OCI-LY1 (cell line): ENCODE results near the gene DGKQ.

Experiments
- H2AFZ ChIP-seq: fragments of 200-600 bp; sonication (generic), shearing (Covaris generic); 2 replicates; pipeline ENCODE4 v1.6.0; 2014; ENCODE audit warnings: antibody characterized with exemption, mild to moderate bottlenecking, low read length
- H3F3A ChIP-seq: fragments of 200-600 bp; sonication (generic), shearing (Covaris generic); 2 replicates; pipeline ENCODE4 v1.6.0; 2014; ENCODE audit warnings: mild to moderate bottlenecking, antibody characterized with exemption, low read length, moderate library complexity; ENCODE audit not compliant: insufficient read depth
- H3K27ac ChIP-seq: fragments of 200-600 bp; sonication (generic); 2 replicates; pipeline ENCODE4 v1.5.1; 2014; ENCODE audit warnings: low read length, mixed run types, mild to moderate bottlenecking, low read depth; ENCODE audit not compliant: poor library complexity, severe bottlenecking
- H3K27me3 ChIP-seq: fragments of 200-600 bp; sonication (generic); 2 replicates; pipeline ENCODE4 v1.6.0; 2014; ENCODE audit warnings: antibody characterized with exemption, mild to moderate bottlenecking, low read length, moderate library complexity; ENCODE audit not compliant: insufficient read depth
- H3K36me3 ChIP-seq: fragments of 200-600 bp; sonication (generic); 2 replicates; pipeline ENCODE4 v1.6.1; 2014; ENCODE audit warnings: mild to moderate bottlenecking, antibody characterized with exemption, low read length, moderate library complexity, mixed read lengths; ENCODE audit not compliant: insufficient read depth
- H3K4me1 ChIP-seq: fragments of 200-600 bp; sonication (generic); 2 replicates; pipeline ENCODE4 v1.5.1; 2014; ENCODE audit warnings: mild to moderate bottlenecking, low read length, moderate library complexity; ENCODE audit not compliant: insufficient read depth, severe bottlenecking
- H3K4me2 ChIP-seq: fragments of 200-600 bp; sonication (generic), shearing (Covaris generic); 2 replicates; pipeline ENCODE4 v1.6.1; 2014; ENCODE audit warnings: low read length
- H3K4me3 ChIP-seq: fragments of 200-600 bp; sonication (generic); 2 replicates; pipeline ENCODE4 v1.5.1; 2014; ENCODE audit warnings: low read length, low read depth, mild to moderate bottlenecking, mixed read lengths; ENCODE audit not compliant: poor library complexity, severe bottlenecking
- H3K79me2 ChIP-seq: fragments of 200-600 bp; shearing (Covaris generic); 2 replicates; pipeline ENCODE4 v1.6.1; 2016; ENCODE audit warnings: mixed run types, low read length, mixed read lengths; ENCODE audit not compliant: insufficient read depth
- H3K9ac ChIP-seq: fragments of 200-600 bp; sonication (generic), shearing (Covaris generic); 2 replicates; pipeline ENCODE4 v1.6.1; 2014; ENCODE audit warnings: mild to moderate bottlenecking, low read length, mixed read lengths
- H3K9me2 ChIP-seq: fragments of 200-600 bp; sonication (generic), shearing (Covaris generic); 2 replicates; pipeline ENCODE4 v1.6.1; 2014; ENCODE audit warnings: low read depth, mild to moderate bottlenecking, low read length, mixed read lengths
- H3K9me3 ChIP-seq: fragments of 200-600 bp; shearing (Covaris generic); 2 replicates; pipeline ENCODE4 v1.6.1; 2014; ENCODE audit warnings: low read length, mixed read lengths
- H4K20me1 ChIP-seq: fragments of 200-600 bp; sonication (generic), shearing (Covaris generic); 2 replicates; pipeline ENCODE4 v1.6.0; 2016; ENCODE audit warnings: mild to moderate bottlenecking, low read length; ENCODE audit not compliant: insufficient read depth
- CTCF ChIP-seq: fragments of 200-600 bp; sonication (generic), shearing (Covaris generic); IDR thresholded peaks from 2 replicates; pipeline ENCODE4 v1.5.1; 2017; ENCODE audit warnings: mild to moderate bottlenecking, antibody characterized with exemption, low read length, moderate library complexity, mixed read lengths
- EZH2 ChIP-seq: fragments of 200-600 bp; sonication (generic), shearing (Covaris generic); IDR thresholded peaks from 2 replicates; pipeline ENCODE4 v1.8.0; 2017; ENCODE audit warnings: borderline replicate concordance, mixed run types, mild to moderate bottlenecking, antibody characterized with exemption, low read length, moderate library complexity, mixed read lengths

The DGKQ gene

DNA sequence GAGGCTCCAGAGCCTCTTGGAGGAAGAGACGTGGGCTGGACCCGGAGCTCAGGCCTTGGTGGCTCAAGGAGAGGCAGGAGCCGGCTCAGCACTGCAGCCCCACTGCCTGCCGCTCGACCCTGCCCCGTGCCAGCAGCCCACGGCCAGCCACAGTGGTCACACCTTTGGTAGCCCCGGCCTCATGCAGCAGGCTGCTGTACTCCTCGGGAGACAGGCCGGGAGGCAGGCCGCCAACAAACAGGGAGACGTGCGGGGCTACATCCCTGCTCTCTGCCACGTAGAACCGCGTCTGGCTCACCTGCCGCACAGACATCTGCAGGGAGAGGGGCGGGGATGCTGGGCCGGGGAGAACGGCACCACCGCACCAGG is 7.6 kb downstream of the DGKQ start:
- Histone ChIP-seq H3K36me3 (no peaks in the 10 kb centered on the region), H4K20me1 (no peaks in the 10 kb centered on the region), H3K27ac (no peak overlapping the region)

DNA sequence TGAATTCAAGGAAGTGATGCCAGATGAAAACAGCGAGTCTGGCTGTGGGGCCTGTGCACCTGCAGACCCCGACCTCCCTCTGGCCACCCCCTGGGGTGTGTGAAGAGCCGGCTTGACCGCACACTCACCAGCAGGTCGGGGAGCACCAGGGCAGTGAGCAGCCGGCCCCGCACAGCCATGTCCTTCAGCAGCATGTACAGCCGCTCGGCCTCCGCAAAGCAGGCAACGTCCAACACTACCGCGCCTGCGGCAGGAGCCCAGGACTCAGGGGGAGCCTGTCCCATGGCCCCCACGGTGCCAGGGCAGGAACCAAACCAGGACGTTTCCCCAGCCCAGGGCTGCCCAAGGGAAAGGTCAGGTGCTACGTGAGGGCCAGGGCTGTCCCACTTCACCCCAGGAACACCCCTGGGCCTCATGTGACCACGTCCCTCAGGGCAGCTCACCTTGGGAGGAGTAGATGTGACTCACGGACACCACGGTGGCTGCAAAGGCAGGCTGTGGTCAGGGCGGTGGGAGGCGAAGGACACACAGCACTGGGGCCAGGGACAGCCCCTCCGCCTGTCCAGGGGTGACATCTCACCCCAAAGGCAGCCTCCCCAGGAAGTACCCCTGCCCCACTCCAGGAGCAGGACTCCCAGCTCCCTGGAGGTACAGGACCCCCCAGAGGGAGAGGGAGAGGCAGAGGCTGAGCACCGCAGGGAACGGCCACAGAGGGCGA is 8.2 kb downstream of the DGKQ start:
- no peaks in the 10 kb centered on the region for H3K9me3 ChIP-seq
- H3K9me2 ChIP-seq: no peaks in the 10 kb centered on the region
- no peaks in the 10 kb centered on the region for H3K79me2 ChIP-seq
- peaks cover 3% of the 10 kb centered on the region for H3K4me1 ChIP-seq
- H3K27me3 ChIP-seq: no peaks in the 10 kb centered on the region
- no peaks in the 10 kb centered on the region for H4K20me1 ChIP-seq
- no peaks in the 10 kb centered on the region for H3F3A ChIP-seq
- H3K27ac ChIP-seq: no peak overlapping the region
- TF ChIP-seq EZH2 (no peak), CTCF (no peak)
- no peaks in the 10 kb centered on the region for H3K36me3 ChIP-seq
- no peak overlapping the region for H2AFZ ChIP-seq
- no peak overlapping the region for H3K4me2 ChIP-seq
- H3K9ac ChIP-seq: no peak overlapping the region
- no peak overlapping the region for H3K4me3 ChIP-seq

More for the DNA sequence above, 7.6 kb downstream of the DGKQ start:
- Histone ChIP-seq H3K4me3 (no peak overlapping the region), H3K27me3 (no peaks in the 10 kb centered on the region), H3K9me3 (no peaks in the 10 kb centered on the region), H3F3A (no peaks in the 10 kb centered on the region), H3K9me2 (no peaks in the 10 kb centered on the region), H3K79me2 (no peaks in the 10 kb centered on the region), H3K4me1 (peaks cover 3% of the 10 kb centered on the region), H2AFZ (no peak overlapping the region), H3K4me2 (no peak overlapping the region), H3K9ac (no peak overlapping the region)
- TF ChIP-seq EZH2 (no peak), CTCF (no peak)

DNA sequence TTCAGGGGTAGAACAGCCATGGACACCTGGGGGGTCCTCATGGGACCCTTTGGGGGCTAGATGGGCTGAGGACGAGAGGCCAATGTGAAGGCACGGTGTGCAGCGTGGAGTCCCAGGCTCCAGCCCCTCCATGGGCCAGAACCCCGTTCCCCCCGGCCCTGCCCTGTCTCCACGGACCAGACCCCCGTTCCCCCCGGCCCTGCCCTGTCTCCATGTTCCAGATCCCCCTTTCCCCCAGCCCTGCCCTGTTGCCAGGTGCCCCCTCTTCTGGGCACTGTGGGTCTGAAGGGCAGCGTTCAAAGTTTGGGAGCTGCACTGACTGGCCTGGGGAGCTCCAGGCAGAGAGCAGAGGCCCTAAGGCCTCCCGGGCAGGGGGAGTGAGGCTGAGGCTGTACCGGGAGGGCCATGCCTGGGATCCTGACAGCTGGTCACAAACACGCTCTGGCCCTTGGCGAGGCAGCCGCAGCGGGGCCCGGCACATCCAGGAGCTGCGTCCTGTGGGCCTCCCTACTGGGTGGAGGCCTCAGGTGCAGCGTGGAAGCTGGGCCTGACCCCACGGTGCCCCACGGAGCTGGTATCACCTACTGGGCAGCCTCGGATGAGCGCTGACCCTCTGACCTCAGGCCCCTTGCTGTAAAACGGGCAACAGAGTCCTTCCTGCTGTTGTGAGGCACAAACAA is 8.9 kb downstream of the DGKQ start:
- Histone ChIP-seq H4K20me1 (no peaks in the 10 kb centered on the region), H3K36me3 (no peaks in the 10 kb centered on the region)
- TF ChIP-seq CTCF (no peak), EZH2 (no peak)

More for the DNA sequence above, 8.9 kb downstream of the DGKQ start:
- Histone ChIP-seq H3K27ac (no peak overlapping the region), H3K79me2 (no peaks in the 10 kb centered on the region), H3K27me3 (no peaks in the 10 kb centered on the region), H3F3A (no peaks in the 10 kb centered on the region), H3K4me1 (peaks cover 3% of the 10 kb centered on the region), H3K9me3 (no peaks in the 10 kb centered on the region), H3K9ac (no peak overlapping the region), H3K4me3 (no peak overlapping the region), H3K4me2 (no peak overlapping the region), H2AFZ (no peak overlapping the region), H3K9me2 (no peaks in the 10 kb centered on the region)
